ENCODE data around the gene PDE7B. TPM values are rescaled to one million over a fixed set of nuclear protein-coding genes. Genes with fewer than 3 reads are reported as not detected.

Gene PDE7B
- total RNA-seq, 1 experiment from 2014 or later = 0.03 TPM

DNA sequence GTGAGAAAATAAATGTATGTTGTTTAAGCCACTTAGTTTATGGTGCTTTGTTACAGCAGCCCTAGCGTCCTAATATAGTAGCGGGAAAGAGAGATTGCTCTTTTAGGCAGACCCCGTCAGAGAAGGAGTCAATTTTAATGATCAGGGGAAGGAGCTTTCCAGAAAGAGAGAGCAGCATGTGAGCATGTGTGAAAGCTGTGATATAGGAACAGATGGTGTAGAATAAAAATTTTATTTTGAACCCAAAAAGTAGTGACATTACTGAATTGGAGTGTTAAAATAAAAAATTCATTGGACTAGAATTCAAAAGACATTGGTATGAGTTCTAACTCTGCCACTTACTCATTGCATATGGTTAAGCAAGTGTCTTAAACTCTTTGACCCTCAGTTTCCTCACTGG lies 119.8 kb downstream of the PDE7B start:
- Histone ChIP-seq H3K4me1 (ENCODE audit: control insufficient read depth, insufficient read depth, low read length) (no peaks in the 10 kb centered on the region), H3K27me3 (ENCODE audit: control insufficient read depth, insufficient read depth, low read length) (no peaks in the 10 kb centered on the region), H3K4me3 (ENCODE audit: low read depth in 2 of 2, low read length in 2 of 2) (no peak overlapping the region), H3K9me3 (ENCODE audit: control insufficient read depth, insufficient read depth, low read depth, low read length) (no peaks in the 10 kb centered on the region), H3K36me3 (ENCODE audit: control insufficient read depth, insufficient read depth, low read length) (no peaks in the 10 kb centered on the region), H3K27ac (ENCODE audit: low read length) (no peak overlapping the region)
- POLR2A ChIA-PET = interaction anchor here (0.6 kb wide), 1 partner anchor 50 kb away, joined by 8 read pairs; no protein-coding TSS in a partner anchor
- TF ChIP-seq, protein P1, sequence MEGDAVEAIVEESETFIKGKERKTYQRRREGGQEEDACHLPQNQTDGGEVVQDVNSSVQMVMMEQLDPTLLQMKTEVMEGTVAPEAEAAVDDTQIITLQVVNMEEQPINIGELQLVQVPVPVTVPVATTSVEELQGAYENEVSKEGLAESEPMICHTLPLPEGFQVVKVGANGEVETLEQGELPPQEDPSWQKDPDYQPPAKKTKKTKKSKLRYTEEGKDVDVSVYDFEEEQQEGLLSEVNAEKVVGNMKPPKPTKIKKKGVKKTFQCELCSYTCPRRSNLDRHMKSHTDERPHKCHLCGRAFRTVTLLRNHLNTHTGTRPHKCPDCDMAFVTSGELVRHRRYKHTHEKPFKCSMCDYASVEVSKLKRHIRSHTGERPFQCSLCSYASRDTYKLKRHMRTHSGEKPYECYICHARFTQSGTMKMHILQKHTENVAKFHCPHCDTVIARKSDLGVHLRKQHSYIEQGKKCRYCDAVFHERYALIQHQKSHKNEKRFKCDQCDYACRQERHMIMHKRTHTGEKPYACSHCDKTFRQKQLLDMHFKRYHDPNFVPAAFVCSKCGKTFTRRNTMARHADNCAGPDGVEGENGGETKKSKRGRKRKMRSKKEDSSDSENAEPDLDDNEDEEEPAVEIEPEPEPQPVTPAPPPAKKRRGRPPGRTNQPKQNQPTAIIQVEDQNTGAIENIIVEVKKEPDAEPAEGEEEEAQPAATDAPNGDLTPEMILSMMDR (IDR thresholded peaks at IDR 0.05) = no peak
- TF ChIP-seq, protein P2, sequence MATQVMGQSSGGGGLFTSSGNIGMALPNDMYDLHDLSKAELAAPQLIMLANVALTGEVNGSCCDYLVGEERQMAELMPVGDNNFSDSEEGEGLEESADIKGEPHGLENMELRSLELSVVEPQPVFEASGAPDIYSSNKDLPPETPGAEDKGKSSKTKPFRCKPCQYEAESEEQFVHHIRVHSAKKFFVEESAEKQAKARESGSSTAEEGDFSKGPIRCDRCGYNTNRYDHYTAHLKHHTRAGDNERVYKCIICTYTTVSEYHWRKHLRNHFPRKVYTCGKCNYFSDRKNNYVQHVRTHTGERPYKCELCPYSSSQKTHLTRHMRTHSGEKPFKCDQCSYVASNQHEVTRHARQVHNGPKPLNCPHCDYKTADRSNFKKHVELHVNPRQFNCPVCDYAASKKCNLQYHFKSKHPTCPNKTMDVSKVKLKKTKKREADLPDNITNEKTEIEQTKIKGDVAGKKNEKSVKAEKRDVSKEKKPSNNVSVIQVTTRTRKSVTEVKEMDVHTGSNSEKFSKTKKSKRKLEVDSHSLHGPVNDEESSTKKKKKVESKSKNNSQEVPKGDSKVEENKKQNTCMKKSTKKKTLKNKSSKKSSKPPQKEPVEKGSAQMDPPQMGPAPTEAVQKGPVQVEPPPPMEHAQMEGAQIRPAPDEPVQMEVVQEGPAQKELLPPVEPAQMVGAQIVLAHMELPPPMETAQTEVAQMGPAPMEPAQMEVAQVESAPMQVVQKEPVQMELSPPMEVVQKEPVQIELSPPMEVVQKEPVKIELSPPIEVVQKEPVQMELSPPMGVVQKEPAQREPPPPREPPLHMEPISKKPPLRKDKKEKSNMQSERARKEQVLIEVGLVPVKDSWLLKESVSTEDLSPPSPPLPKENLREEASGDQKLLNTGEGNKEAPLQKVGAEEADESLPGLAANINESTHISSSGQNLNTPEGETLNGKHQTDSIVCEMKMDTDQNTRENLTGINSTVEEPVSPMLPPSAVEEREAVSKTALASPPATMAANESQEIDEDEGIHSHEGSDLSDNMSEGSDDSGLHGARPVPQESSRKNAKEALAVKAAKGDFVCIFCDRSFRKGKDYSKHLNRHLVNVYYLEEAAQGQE (IDR thresholded peaks at IDR 0.05; ENCODE audit: insufficient read depth in 1 of 2, low read depth in 2 of 2, low read length in 1 of 2) = no peak
- TF ChIP-seq POLR2AphosphoS5 (IDR thresholded peaks at IDR 0.05; ENCODE audit: low read depth, low read length) (no peak), TCF7L2 (IDR thresholded peaks at IDR 0.05; ENCODE audit: low read depth, low read length) (no peak), SIN3A (IDR thresholded peaks at IDR 0.05; ENCODE audit: borderline replicate concordance, insufficient read depth, low read depth, low read length) (no peak)
- no TSS peak for BruUV-seq (replicated peaks)
- DNase-seq (ENCODE audit: low read depth, low spot score) = no peak
- no peak for ATAC-seq
- intact Hi-C loops (cut with micrococcal nuclease; ENCODE audit: unreplicated experiment) = no loop called here
- in situ Hi-C loops (cut with HindIII; ENCODE audit: low pct_unique_long_range_greater_than_20kb, low sequenced_read_pairs) = no loop called here
- CTCF ChIA-PET = interaction anchor here (0.6 kb wide), 1 partner anchor 430 kb away, joined by 6 read pairs; no protein-coding TSS in a partner anchor

DNA sequence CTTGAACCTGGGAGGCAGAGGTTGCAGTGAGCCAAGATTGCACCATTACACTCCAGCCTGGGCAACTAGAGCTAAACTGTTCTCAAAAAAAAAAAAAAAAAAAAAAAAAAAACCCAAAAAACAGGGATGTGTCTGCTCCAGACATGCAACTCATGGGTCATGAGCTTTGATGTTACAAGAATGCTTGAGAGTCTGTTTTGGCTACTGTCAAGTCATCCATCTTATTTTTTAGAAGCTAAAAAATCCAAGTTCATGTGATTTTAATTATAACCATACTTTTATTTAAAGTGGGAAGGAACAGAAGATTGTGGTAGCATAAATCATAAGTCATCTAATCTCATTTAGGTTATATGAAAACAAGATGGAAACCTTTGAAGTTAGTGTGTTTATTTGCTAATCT lies 120.6 kb downstream of the PDE7B start:
- DNase-seq (ENCODE audit: low read depth, low spot score) (no peak), ATAC-seq (no peak)
- no peaks in the 10 kb centered on the region for H3K36me3 ChIP-seq (ENCODE audit: control insufficient read depth, insufficient read depth, low read length)
- ChIA-PET CTCF (interaction anchor here (0.6 kb wide), 1 partner anchor 431 kb away, joined by 6 read pairs; no protein-coding TSS in a partner anchor), POLR2A (interaction anchor here (0.6 kb wide), 1 partner anchor 49 kb away, joined by 8 read pairs; no protein-coding TSS in a partner anchor)
- intact Hi-C loops (cut with micrococcal nuclease; ENCODE audit: unreplicated experiment) (no loop called here), in situ Hi-C loops (cut with HindIII; ENCODE audit: low pct_unique_long_range_greater_than_20kb, low sequenced_read_pairs) (no loop called here)
- H3K27ac ChIP-seq (ENCODE audit: low read length) = no peak overlapping the region
- no peaks in the 10 kb centered on the region for H3K4me1 ChIP-seq (ENCODE audit: control insufficient read depth, insufficient read depth, low read length)
- H3K9me3 ChIP-seq (ENCODE audit: control insufficient read depth, insufficient read depth, low read depth, low read length) = no peaks in the 10 kb centered on the region
- no peak overlapping the region for H3K4me3 ChIP-seq (ENCODE audit: low read depth in 2 of 2, low read length in 2 of 2)
- TF ChIP-seq, protein P1 (IDR thresholded peaks at IDR 0.05) = no peak
- TF ChIP-seq, protein P2 (IDR thresholded peaks at IDR 0.05; ENCODE audit: insufficient read depth in 1 of 2, low read depth in 2 of 2, low read length in 1 of 2) = no peak
- no peak for TF ChIP-seq SIN3A (IDR thresholded peaks at IDR 0.05; ENCODE audit: borderline replicate concordance, insufficient read depth, low read depth, low read length)
- TF ChIP-seq TCF7L2 (IDR thresholded peaks at IDR 0.05; ENCODE audit: low read depth, low read length) = no peak
- TF ChIP-seq POLR2AphosphoS5 (IDR thresholded peaks at IDR 0.05; ENCODE audit: low read depth, low read length) = no peak
- no TSS peak for BruUV-seq (replicated peaks)
- H3K27me3 ChIP-seq (ENCODE audit: control insufficient read depth, insufficient read depth, low read length) = no peaks in the 10 kb centered on the region

All from Panc1 (cell line).